CD1c-positive myeloid dendritic cell (primary cell): ENCODE measurements around the gene INTS6.

Experiments
- DNase-seq: peaks from one replicate; pipeline ENCODE4 v3.0.0-alpha.2; 2016; ENCODE audit errors: extremely low spot score

The INTS6 gene

DNA sequence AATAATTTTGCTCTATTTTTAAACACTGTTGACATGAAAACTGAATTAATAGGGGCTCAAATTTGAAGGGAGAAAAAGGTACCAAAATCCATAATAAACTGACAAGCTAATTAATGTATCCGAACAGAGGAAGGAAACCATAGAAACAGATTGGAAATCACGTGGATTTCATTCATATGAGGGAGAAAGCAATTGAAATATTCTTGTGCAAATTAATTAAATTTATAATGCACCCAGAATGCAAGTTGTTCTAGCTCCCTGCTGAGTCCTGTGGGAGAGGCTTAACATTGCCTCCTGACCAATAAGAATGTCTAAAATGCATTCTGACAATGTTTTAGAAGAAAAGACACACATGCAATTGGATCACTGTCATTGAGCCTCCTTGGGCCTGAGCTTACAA lies 131.0 kb downstream of the INTS6 start:
- DNase-seq = no peak

- no peak for DNase-seq
These were observed 134.0 kb downstream of the INTS6 start for GRCh38 chr13:51318876-51319275.

DNA sequence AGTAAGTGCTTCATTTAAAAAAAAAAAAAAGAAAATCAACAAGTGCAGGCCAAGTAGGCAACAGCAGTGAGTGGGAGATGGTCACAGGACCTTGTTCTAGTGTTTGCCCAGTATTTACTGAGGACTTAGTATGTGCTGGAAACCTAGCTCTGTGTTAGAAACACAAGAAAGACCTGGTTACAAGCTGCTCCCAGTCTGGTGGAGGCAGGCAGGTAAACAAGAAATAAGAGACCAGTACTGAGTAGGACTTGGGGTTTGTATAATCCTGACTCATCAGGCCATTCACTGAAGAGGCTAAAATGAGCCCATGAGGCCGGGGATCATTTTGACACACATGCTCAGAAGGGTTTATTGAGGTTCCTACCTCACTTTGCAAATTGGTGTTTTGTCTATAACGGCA lies 134.8 kb downstream of the INTS6 start:
- no peak for DNase-seq

- no peak for DNase-seq
These were observed 135.6 kb downstream of the INTS6 start for GRCh38 chr13:51317262-51317661.

GRCh38 chr13:51313619-51314018 lies 139.2 kb downstream of the INTS6 start:
- DNase-seq = no peak

GRCh38 chr13:51311957-51312520 lies 140.8 kb downstream of the INTS6 start:
- DNase-seq = no peak
